HK-2 (cell line): ENCODE results near the gene AUNIP.
"Not testable (repeated sequence)": the region's sequence is repeated elsewhere in the genome, so short reads cannot be mapped to it uniquely, and the experiment has no call there.

Experiments
- DNase-seq: peaks from one replicate; pipeline ENCODE4 v3.0.0-alpha.2; 2018; ENCODE audit not compliant: unreplicated experiment

Gene AUNIP

DNA sequence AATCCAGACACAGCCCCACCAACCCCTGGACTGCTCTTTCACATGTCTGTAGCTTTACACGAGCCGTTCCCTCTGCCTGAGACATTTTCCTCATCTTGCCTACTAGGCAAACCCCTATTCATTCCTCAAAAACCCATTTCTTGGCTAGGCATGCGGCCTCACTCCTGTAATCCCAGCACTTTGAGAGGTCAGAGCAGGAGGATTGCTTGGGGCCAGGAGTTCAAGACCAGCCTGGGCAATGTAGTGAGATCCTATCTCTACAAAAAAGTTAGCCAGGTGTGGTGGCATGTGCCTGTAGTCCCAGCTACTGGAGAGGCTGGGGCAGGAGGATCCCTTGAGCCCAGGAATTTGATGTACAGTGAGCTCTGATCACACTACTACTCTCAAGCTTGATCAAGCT is 5.2 kb upstream of the AUNIP start:
- no peak for DNase-seq

DNA sequence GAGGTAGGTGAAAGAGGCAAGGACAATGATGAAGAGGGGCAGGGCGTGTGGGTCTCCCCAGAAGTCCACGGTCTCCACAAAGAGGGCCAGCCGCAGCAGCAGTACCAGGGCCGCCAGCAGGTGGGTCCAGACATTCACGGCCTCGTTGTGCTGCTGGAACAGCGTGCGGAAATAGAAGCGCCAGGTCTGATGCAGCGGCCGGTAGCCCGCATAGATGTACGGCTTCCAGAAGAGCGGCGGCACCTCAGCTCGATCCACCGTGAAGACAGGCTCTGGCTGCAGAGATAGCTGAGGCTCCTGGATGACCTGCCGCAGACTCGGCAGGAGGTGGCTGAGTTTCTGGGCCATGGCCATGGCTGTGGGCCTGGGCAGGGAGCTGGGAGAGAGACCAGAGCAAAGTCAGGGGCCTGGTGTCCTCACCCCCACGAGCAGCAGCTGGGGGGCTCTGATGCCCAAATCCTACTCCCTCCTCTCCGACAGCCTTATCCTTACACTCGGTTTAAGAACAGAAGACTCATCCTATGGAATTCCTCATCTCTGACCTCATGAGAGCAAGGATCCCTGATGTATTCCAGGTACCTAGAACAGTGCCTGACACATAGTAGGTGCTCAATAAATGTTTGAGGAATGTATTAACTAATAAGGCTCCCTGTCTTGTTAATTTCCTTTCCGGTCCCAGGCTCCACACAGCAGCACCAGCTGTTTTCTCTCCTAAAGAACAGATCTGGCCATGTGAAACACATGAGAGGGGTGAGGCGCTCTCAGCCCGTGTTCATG is 4.4 kb upstream of the AUNIP start:
- DNase-seq, result no peak

DNA sequence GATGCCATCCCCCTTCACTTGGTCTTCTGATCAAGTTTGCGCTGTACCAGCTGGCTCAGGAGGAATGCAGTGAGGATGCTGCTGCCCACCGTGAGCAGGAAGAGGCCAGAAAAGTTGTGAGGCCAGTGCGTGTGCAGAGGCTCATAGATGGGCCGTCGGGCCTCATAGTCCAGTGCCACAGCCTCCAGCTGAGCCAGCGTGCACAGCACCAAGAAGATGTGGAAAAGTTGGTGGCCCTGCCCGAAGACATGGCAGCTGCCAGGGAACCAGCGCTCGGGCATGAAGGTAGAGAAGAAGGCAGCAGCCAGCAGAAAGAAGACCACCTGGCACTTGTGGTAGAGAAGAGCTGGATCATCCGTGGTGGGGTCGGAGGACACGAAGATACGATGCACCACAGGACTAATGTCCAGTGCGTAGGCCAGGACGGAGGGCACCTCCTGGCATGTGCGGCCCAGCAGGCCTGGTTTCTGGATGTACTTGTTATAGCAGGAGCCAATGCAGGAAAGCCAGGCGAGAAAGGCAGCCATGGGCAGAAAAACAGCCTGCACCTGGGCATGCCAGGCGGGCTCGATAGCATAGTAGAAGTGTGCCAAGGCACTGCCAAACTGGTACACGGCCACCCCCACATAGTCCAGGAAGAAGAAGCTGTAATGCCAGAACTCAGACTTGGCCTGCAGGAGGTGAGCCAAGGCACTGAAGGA is 3.7 kb upstream of the AUNIP start:
- DNase-seq, result no peak

DNA sequence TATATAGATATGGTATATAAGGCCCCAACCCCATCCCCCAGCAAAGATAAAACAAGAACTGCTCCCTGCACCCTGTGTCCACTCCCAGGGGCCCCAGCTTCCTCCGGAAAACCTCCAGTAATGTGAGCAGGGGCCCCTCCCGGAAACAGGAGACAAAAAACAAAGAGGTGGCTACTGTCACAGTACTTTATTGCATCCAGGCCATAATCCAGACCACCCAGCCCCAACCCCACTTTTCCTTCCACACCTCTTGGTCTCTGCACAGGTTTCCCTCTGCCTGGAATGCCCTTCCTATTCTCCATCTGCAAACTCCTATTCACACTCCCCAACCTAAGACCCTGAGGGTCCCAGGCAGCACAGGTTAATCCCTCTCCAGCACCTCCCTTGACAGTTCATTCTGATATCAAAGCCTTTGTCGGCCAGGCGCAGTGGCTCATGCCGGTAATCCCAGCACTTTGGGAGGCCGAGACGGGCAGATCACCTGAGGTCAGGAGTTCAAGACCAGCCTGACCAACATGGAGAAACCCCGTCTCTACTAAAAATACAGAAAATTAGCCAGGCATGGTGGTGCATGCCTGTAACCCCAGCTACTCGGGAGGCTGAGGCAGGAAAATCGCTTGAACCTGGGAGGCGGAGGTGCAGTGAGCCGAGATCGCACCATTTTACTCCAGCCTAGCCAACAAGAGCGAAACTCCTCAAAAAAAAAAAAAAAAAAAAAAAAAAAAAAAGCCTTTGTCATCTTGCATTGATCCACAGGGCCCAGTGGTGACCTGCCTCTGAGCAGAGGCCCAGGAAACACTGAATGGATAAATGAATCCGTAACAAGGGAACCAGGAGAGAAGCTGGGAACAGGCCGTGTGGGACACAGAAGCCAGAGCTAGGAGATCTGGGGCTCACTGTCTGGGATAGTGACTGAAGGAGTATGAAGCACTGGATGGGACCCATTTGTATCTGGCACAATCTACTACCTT is 2.3 kb upstream of the AUNIP start:
- no peak for DNase-seq

DNA sequence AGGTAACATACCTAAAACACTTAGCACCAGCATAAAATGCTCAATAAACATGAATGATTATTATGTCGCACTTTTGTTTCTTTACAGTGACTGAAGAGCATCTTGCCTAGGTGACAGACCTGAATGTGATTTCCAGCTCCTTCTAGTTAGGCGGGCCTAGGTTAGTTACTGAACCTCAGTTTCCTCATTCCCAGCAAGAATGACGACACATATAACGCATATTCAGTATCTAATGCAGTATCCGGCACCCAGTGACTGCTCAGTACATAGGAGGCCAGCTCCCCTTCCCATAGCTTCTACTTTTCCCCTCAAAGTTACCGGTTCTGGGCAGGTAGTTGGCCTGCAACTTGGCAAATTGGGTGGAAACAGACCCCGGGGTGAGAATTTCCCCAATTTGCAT is 763 bp downstream of the AUNIP start:
- DNase-seq, result no peak

DNA sequence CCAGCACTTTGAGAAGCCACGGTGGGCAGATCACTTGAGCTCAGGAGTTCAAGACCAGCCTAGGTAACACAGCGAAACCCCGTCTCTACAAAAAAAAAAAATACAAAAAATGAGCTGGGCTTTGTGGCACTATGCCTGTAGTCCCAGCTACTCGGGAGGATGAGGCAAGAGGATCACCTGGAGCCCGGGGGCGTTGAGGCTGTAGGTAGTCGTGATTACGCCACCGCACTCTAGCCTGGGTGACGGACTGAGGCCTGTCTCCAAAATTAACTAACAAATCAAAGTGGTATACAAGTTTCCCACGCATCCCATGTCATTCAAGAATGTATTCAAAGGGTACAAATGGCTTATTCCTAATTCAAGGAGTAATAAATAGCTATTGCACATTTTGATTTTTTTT is 2.4 kb downstream of the AUNIP start:
- DNase-seq, result no peak

DNA sequence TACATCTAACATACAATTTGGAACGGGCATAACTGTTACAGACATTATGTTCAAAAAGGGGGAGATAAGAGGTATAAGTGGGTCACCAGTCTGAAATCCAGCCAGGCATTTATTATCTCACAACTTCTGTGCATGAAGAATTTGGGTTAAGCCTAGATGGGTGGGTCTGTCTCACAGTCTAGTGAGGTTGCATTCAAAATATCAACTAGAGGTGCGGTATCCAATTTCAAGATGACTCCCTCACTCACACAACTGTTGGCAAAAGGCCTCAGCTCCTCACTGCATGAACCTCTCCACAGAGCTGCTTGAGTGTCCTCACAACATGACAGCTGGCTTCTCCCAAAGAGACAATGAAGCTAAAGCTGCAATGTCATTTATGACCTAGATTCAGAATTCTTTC is 4.7 kb downstream of the AUNIP start:
- no peak for DNase-seq

DNA sequence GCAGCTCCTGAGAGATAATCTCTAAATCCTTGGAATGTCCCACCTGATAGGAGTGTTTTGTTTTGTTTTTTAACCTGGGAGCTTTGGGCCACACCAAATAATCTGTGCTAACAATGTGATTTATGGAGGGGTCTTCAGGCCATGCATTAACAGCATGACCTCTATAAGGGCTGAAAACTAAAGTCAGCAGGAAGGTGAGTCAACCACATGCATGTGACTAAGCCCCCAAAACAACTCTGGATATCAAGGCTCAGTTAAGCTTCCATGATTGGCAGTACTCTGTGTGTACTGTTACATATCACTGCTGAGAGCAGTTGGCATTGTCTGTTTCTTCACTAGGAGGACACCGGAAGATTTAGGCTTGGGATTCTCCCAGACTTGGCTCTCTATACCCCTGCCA is 10.7 kb downstream of the AUNIP start:
- DNase-seq, result no peak

DNA sequence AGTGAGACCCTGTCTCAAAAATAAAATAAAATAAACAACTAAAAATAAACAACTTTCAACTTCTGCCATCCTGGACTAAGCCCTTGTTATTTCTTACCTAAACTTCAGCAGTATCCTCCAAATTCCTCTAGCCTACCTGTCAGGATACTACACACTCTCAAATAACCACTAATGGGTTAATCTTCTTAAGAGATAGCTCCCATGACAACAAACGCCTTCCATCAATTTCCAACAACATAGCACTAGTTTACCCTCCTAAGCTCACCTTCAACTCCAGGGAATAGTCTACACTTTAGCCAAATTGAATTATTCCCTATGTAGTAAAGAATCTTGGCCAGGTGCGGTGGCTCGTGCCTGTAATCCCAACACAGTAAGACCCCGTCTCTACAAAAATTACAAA is 11.3 kb downstream of the AUNIP start:
- no peak for DNase-seq

DNA sequence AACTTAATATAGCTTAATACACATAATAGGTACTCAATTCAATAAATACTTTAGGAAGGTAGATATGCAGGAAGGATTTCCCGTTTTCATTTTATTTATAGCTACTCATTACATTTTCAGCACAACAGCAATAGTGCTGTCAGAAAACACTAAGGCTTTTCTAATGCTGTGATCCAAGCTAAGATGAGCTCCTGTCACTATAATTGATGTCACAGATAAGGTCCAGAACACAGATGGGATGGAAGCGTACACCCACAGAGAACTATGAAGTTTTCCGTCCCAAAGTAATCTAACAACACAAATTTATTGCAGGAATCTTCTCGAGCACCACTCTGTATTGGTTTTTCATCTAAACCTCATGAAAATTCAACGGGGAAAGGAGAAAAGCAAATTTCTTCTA is 13.6 kb downstream of the AUNIP start:
- no peak for DNase-seq

DNA sequence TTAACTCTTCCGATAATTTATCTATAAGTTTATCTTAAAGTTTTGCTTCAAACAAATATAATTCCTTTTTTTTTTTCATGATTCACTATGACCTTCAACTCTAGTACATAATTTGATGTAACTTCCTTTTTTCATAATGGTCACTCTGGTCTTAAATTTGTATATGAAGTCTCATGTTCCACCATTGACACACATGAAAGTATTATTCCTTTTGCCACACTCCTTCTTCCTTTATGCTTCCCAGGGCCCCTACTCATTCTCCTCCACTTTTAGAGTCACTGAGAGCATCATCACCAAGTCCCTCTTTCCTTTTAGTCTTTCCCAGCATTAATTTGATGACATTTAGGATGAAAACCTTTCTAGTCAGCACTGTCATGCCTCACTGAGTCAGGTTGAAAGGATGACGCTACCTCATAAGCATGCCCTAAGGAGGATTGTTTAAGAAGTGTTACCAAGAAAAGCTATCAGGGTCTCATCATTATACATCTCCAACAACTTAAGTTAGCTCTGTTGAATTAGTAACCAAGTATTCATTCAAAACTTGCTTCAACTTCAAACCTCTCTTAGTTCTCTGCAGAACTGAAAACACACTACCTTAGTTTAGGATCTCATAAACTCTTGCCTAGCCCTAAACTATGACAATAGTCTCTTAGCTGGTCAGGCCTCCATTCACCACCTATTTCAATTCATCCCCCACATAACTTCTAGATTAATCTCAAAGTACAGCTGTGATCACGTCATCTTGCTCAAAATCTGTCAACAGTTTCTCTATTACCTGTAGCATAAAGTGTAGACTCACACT is 14.5 kb downstream of the AUNIP start:
- DNase-seq, result no peak

DNA sequence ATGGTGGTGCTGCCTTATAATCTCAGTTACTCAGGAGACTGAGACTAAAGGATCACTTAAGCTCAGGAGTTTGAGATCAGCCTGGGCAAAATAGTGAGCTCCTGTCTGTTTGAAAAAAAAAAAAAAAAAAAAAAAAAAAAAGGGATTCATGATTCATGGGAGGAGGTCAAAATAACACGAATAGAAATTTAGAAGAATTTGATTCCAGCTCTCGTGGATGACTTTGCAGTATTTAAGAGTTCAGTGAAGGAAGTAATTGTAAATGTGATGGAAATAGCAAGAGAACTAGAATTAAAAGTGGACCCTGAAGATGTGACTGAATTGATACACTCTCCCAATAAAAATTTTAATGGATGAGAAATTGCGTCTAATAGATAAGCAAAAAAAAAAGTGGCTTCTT is 15.8 kb downstream of the AUNIP start:
- DNase-seq, result no peak

DNA sequence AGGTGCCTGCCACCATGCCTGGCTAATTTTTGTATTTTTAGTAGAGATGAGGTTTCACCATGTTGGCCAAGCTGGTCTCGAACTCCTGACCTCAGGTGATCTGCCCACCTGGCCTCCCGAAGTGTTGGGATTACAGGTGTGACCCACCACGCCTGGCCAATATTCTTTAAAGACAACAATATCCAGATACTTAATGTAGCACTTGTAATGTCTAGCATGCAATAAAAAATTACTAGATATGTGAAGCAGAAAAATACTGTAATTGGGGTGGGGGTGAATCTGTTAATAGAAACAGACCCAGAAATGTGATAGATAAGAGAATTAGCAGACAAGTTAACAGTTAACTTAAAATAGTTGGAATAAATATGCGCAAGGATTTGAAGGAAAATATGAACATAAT is 19.4 kb downstream of the AUNIP start:
- not testable (repeated sequence) for DNase-seq

DNA sequence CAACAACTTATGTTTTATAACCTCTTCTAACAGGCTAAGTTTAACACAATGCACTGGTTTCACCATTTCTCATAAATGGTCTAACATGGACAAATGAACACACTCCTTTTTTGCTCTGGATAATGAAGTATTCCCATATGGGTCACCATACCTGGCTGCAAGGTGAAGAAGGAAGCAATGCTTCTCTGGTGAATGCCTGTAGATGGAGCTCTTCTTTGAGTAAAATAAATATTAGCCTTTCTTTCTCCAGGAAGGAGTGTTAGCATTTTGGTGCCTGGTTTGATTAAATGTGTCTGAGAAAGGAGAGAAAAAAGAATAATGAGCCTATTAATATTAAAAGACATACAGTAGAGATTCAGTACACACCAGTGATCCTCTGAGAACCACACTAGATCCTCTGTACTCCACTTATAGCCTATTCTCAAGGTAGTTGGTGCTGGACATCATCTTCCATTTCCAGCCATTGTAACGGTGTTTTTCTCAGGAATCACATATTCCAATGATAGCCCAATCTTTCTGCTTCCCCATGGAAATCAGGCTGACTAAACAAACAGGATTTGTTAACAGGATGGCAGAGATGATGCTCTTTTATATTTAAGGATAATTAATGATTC is 21.9 kb downstream of the AUNIP start:
- DNase-seq, result no peak

DNA sequence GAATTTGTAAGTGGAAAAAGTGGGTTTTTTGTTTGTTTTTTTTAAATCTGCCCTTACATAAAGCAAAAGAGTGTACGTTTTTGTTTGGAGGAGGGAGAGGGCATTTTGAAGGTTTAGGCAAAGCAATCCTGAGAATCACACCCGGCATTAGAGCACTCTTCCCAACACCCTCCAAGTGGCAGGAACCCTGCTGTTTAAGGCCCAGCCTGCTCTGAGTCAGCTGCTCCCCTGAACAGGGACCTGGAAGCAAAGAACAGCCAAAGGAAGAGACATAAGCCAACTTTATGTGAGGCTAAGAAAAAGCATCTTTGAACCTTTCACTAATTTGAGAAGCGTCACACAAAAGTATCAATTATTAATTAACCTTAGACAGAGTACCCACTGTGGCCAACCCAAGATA is 22.6 kb downstream of the AUNIP start:
- no peak for DNase-seq

DNA sequence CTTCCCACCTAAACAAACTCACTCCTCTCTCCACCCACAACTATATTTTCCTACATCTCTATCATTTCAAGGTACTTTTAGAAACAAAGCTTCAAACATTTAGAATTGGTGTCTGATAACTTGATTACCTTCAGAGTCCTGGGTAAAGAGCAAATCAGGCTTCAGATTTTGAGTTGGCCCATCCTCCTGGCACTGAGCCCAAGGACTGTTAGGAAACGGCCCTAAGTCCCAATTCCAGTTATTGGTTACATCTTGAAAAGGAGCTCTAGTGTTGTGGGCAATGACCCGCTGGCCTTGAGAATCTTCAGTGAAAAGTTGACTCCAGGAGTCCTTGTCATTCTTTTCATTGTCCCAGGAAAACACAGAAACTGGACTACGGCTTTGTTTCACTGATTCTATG is 24.4 kb downstream of the AUNIP start:
- no peak for DNase-seq

DNA sequence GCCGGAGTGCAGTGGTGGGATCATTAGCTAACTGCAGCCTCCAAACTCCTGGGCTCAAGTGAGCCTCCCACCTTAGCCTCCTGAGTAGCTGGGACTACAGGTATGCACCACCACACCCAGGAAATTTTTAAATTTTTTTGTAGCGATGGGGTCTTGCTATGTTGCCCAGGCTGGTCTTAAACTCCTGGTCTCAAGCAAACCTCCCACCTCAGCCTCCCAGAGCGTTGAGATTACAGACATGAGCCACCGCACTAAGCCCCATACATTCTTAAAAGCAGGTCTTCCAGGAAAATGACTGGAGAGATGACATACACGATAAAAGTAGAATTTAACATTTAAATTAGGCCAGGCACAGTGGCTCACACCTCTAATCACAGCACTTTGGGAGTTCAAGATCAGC is 26.1 kb downstream of the AUNIP start:
- DNase-seq, result no peak

DNA sequence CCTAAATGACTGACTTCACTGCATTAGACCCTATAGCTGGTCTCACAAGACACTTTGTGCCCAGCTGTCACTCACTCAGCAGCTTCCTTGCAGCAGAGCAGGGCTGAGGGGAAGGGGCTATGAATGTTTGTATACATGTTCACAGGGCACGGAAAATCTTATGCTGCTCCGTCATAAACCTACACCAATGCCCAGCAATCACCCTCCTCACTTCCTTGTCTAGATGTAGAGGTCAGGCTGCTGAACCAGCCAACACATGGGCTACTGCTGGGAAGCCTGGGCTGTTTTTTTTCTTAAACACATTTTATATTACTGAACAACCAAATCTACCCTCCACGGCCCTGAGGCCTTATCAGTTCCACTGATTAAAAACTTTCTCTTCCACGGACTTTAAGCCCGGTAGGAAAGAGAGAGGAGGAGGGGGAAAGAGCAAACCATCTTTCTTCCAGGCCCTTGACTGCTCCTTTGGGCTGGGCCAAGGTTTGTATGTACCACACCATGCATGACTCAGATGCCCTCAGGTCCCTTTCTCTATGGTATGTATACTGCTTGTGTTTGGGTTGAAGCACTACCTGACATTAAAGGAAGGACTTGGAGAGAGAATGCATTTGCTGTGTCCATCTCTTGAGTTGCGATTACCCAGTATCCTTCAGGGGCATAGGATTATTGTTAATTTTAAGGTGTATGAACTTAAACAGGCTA is 26.8 kb downstream of the AUNIP start:
- DNase-seq, result no peak

DNA sequence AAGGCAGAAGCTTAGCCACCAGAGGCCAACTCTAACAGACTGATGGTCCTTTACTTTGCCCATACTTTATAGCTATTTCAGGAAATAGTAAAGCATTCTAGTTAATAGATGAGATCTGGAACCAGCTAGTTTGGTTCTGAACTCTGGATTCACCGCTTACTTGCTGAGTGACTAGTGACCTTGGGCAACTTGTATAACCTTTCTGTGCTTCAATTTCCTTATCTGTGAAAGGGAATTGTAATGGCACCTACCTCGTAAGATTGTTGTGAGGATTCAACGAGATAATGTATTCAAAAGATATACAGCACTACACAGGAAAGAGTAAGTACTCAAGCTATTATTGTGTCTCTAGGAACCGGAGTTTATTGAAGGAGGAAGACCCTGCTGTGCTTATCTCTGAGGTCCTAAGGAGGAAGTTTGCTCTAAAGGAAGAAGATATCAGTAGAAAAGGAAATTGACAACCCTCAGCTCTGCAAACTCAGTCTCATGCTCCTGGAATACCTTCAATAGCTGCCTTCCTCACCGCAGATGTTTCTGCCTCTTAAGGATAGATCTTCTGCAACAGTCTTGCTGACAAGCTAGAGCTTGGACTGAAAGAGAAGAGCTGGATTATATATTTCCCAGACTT is 27.6 kb downstream of the AUNIP start:
- DNase-seq, result no peak

DNA sequence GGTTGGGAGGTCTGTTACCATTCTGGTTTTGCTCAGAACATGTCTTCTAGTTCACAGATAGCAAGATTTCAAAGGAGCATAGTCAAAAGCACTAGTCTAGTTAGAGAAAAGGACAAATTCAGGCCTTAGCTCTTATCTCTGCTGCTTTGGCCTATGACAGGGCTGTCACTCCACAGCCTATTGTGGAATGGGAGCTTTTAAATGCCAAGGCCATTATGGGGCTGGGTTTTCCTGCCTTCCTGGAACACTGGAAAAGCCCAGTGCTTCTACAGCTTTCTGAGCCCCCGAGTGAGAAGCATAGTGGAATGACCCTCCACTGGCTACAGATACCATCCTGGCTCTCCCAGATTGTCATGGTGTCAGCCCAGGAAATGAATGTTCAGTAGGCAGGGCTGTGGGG is 30.2 kb downstream of the AUNIP start:
- no peak for DNase-seq
